ENCODE data around the gene CHIC2.

- no peak for TF ChIP-seq CTCF (IDR thresholded peaks at IDR 0.05)
- no peak for TF ChIP-seq POLR2AphosphoS5 (IDR thresholded peaks at IDR 0.05)
Measured at GRCh38 chr4:54097152-54097551, 32.7 kb upstream of the CHIC2 start.
